Mammary epithelial cell (primary cell): ENCODE measurements around the gene PHC2.

Experiments used
- CTCF ChIP-seq, 2 donors: IDR thresholded peaks in 1 of 2; conservative IDR thresholded peaks in 1 of 2; 2 replicates each; pipeline ENCODE4 v1.5.1; 2011 to 2012; ENCODE audit warnings: inconsistent platforms in 2 of 2, low read length in 2 of 2, mild to moderate bottlenecking in 2 of 2, control low read depth in 1 of 2, low read depth in 1 of 2; ENCODE audit not compliant: insufficient read depth in 1 of 2; ENCODE audit errors: extremely low read depth in 1 of 2
- EZH2 ChIP-seq: IDR thresholded peaks from 2 replicates; pipeline ENCODE4 v1.6.1; 2012; ENCODE audit warnings: low read length, inconsistent platforms, borderline replicate concordance

- TF ChIP-seq CTCF (conservative IDR thresholded peaks at IDR 0.05 in 1 of 2, IDR thresholded peaks at IDR 0.05 in 1 of 2; ENCODE audit: extremely low read depth in 1 of 2, insufficient read depth in 1 of 2, low read depth in 1 of 2, low read length in 2 of 2), result no peak
- TF ChIP-seq EZH2, result no peak
These were observed 149.2 kb downstream of the PHC2 start for GRCh38 chr1:33281554-33282303.
